Astrocyte (in vitro differentiated cells and primary cell): ENCODE data around the gene TMEM97. TPM values are rescaled to one million over a fixed set of nuclear protein-coding genes. Genes with fewer than 3 reads are reported as not detected.

Source experiments
- DNase-seq: peaks from one replicate; pipeline ENCODE4 v3.0.0-alpha.2; 2010; ENCODE audit warnings: low read depth
- FAIRE-seq: peaks from 2 replicates; lab custom pipeline; 2011; peaks lifted over from hg19 to GRCh38; lab: Jason Lieb, UNC
- H2AFZ ChIP-seq: 2 replicates; pipeline ENCODE4 v1.6.0; 2012; ENCODE audit warnings: low read depth, low read length, inconsistent platforms
- H3K27ac ChIP-seq: 2 replicates; pipeline ENCODE4 v1.5.1; 2011; ENCODE audit warnings: low read depth, low read length, inconsistent platforms
- H3K27me3 ChIP-seq: 2 replicates; pipeline ENCODE4 v1.6.0; 2011; ENCODE audit warnings: low read length, inconsistent platforms; ENCODE audit not compliant: insufficient read depth
- H3K36me3 ChIP-seq: 2 replicates; pipeline ENCODE4 v1.5.1; 2011; ENCODE audit warnings: low read length, inconsistent platforms; ENCODE audit not compliant: insufficient read depth
- H3K4me1 ChIP-seq: 2 replicates; pipeline ENCODE4 v1.5.1; 2011; ENCODE audit warnings: low read length, inconsistent platforms; ENCODE audit not compliant: insufficient read depth
- H3K4me2 ChIP-seq: 2 replicates; pipeline ENCODE4 v1.6.0; 2012; ENCODE audit warnings: low read length, inconsistent platforms
- H3K4me3 ChIP-seq: 2 replicates; pipeline ENCODE4 v1.5.1; 2011; ENCODE audit warnings: low read depth, mild to moderate bottlenecking, low read length, inconsistent platforms; ENCODE audit not compliant: insufficient read depth
- H3K79me2 ChIP-seq: 2 replicates; pipeline ENCODE4 v1.6.0; 2012; ENCODE audit warnings: mild to moderate bottlenecking, low read length, inconsistent platforms; ENCODE audit not compliant: insufficient read depth
- H3K9ac ChIP-seq: 2 replicates; pipeline ENCODE4 v1.6.0; 2012; ENCODE audit warnings: mild to moderate bottlenecking, low read length, inconsistent platforms
- H3K9me3 ChIP-seq: 2 replicates; pipeline ENCODE4 v1.5.1; 2012; ENCODE audit warnings: low read depth, mild to moderate bottlenecking, low read length, inconsistent platforms; ENCODE audit not compliant: insufficient read depth
- H4K20me1 ChIP-seq: 2 replicates; pipeline ENCODE4 v1.6.0; 2012; ENCODE audit warnings: low read length, inconsistent platforms; ENCODE audit not compliant: insufficient read depth
- H3K27ac Mint-ChIP-seq: one replicate; pipeline ENCODE4 v1.8.0; 2021; ENCODE audit warnings: mild to moderate bottlenecking, mixed read lengths; ENCODE audit not compliant: unreplicated experiment
- H3K27me3 Mint-ChIP-seq: one replicate; pipeline ENCODE4 v1.8.0; 2021; ENCODE audit warnings: low read depth, mixed read lengths; ENCODE audit not compliant: unreplicated experiment
- H3K36me3 Mint-ChIP-seq: one replicate; pipeline ENCODE4 v1.8.0; 2021; ENCODE audit warnings: low read depth, mixed read lengths; ENCODE audit not compliant: unreplicated experiment
- H3K4me1 Mint-ChIP-seq: one replicate; pipeline ENCODE4 v1.8.0; 2021; ENCODE audit warnings: low read depth, mixed read lengths; ENCODE audit not compliant: unreplicated experiment
- H3K4me3 Mint-ChIP-seq: one replicate; pipeline ENCODE4 v1.8.0; 2021; ENCODE audit warnings: mild to moderate bottlenecking, moderate library complexity, mixed read lengths; ENCODE audit not compliant: unreplicated experiment
- H3K9me3 Mint-ChIP-seq: one replicate; pipeline ENCODE4 v1.8.0; 2021; ENCODE audit warnings: mild to moderate bottlenecking, mixed read lengths; ENCODE audit not compliant: unreplicated experiment
- EZH2 ChIP-seq: IDR thresholded peaks from 2 replicates; pipeline ENCODE4 v1.6.1; 2012; ENCODE audit warnings: mild to moderate bottlenecking, low read length, inconsistent platforms; ENCODE audit not compliant: insufficient read depth
- total RNA-seq: library from RNA; stranded (reverse); gene quantifications from 2 replicates; pipeline ENCODE4 v1.2.1, GENCODE V29; 2021
- TF ChIP-seq, protein P1 (sequence below): IDR thresholded peaks from 2 replicates; pipeline ENCODE4 v1.5.1; 2011; ENCODE audit warnings: low read depth, mild to moderate bottlenecking, inconsistent platforms, low read length, moderate library complexity; ENCODE audit not compliant: insufficient read depth

Gene TMEM97
- total RNA-seq, 1 donor from 2014 or later = 20.4 TPM

GRCh38 chr17:28364665-28365363, 45.8 kb downstream of the TMEM97 start, which contains the start of gene SEBOX:
Gene SEBOX (minus strand): TSS chr17:28365199. CDS start chr17:28365151, 48 bp downstream.
- H3K4me1 ChIP-seq = no peaks in the 10 kb centered on the region
- H3K4me2 ChIP-seq = no peak within 1 kb of the TSS
- FAIRE-seq (no peak), DNase-seq (no peak)
- TF ChIP-seq, protein P1, sequence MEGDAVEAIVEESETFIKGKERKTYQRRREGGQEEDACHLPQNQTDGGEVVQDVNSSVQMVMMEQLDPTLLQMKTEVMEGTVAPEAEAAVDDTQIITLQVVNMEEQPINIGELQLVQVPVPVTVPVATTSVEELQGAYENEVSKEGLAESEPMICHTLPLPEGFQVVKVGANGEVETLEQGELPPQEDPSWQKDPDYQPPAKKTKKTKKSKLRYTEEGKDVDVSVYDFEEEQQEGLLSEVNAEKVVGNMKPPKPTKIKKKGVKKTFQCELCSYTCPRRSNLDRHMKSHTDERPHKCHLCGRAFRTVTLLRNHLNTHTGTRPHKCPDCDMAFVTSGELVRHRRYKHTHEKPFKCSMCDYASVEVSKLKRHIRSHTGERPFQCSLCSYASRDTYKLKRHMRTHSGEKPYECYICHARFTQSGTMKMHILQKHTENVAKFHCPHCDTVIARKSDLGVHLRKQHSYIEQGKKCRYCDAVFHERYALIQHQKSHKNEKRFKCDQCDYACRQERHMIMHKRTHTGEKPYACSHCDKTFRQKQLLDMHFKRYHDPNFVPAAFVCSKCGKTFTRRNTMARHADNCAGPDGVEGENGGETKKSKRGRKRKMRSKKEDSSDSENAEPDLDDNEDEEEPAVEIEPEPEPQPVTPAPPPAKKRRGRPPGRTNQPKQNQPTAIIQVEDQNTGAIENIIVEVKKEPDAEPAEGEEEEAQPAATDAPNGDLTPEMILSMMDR = no peak
- TF ChIP-seq EZH2 = no peak
- H3K9me3 ChIP-seq = no peaks in the 10 kb centered on the region
- no peaks in the 10 kb centered on the region for H3K79me2 ChIP-seq
- H3K4me3 Mint-ChIP-seq = no peak within 1 kb of the TSS
- H3K36me3 ChIP-seq = peaks cover 20% of the 10 kb centered on the region
- H3K4me1 Mint-ChIP-seq = peaks cover 2% of the 10 kb centered on the region
- H3K9me3 Mint-ChIP-seq = no peaks in the 10 kb centered on the region
- H3K27ac Mint-ChIP-seq = no peak within 1 kb of the TSS
- no peak within 1 kb of the TSS for H3K9ac ChIP-seq
- H3K36me3 Mint-ChIP-seq = peaks cover 13% of the 10 kb centered on the region
- no peak within 1 kb of the TSS for H2AFZ ChIP-seq
- no peaks in the 10 kb centered on the region for H3K27me3 ChIP-seq
- no peak within 1 kb of the TSS for H3K27ac ChIP-seq
- H4K20me1 ChIP-seq = no peaks in the 10 kb centered on the region
- no peak within 1 kb of the TSS for H3K4me3 ChIP-seq
- H3K27me3 Mint-ChIP-seq = no peaks in the 10 kb centered on the region

GRCh38 chr17:28365487-28365886, 46.5 kb downstream of the TMEM97 start:
- TF ChIP-seq, protein P1 = no peak
- no peak for TF ChIP-seq EZH2
- no peak overlapping the region for H3K27ac Mint-ChIP-seq
- H3K9ac ChIP-seq = no peak overlapping the region
- H3K9me3 Mint-ChIP-seq = no peaks in the 10 kb centered on the region
- no peaks in the 10 kb centered on the region for H3K9me3 ChIP-seq
- H3K27ac ChIP-seq = no peak overlapping the region
- FAIRE-seq = no peak
- H3K4me3 ChIP-seq = no peak overlapping the region
- H3K4me1 Mint-ChIP-seq = peaks cover 9% of the 10 kb centered on the region
- peaks cover 15% of the 10 kb centered on the region for H3K36me3 ChIP-seq
- H3K4me3 Mint-ChIP-seq = no peak overlapping the region
- DNase-seq = no peak
- H2AFZ ChIP-seq = no peak overlapping the region
- no peaks in the 10 kb centered on the region for H3K27me3 Mint-ChIP-seq
- H3K4me2 ChIP-seq = no peak overlapping the region
- no peaks in the 10 kb centered on the region for H4K20me1 ChIP-seq
- peaks cover 7% of the 10 kb centered on the region for H3K36me3 Mint-ChIP-seq
- peaks cover 1% of the 10 kb centered on the region for H3K4me1 ChIP-seq
- no peaks in the 10 kb centered on the region for H3K79me2 ChIP-seq
- no peaks in the 10 kb centered on the region for H3K27me3 ChIP-seq

DNA sequence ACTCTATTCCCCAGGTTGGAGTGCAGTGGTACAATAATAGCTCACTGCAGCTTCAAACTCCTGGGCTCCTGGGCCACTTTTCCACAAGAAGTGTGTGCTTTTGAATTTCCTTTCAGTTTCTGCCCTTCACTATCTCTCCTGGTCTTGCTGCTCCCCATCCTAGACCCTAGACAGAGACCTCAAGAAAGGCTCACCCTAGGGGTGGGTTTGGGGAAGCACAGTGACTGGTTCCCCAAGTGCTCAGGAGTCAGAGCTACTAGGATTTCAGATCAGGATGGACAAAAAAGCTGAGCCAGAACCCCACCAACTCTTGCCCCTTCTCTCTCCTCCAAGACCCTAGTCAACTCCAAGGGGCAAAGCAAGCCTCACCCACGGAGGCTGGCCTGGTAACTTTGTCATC, 47.6 kb downstream of the TMEM97 start:
- Histone ChIP-seq H3K27ac (no peak overlapping the region), H3K9me3 (no peaks in the 10 kb centered on the region), H3K4me3 (no peak overlapping the region), H3K36me3 (peaks cover 9% of the 10 kb centered on the region), H3K79me2 (no peaks in the 10 kb centered on the region), H3K4me2 (no peak overlapping the region), H4K20me1 (no peaks in the 10 kb centered on the region), H3K4me1 (peaks cover 8% of the 10 kb centered on the region), H3K9ac (no peak overlapping the region), H2AFZ (no peak overlapping the region), H3K27me3 (no peaks in the 10 kb centered on the region)
- FAIRE-seq (no peak), DNase-seq (no peak)
- H3K4me3 Mint-ChIP-seq = no peak overlapping the region
- H3K27ac Mint-ChIP-seq = no peak overlapping the region
- TF ChIP-seq EZH2 = no peak
- TF ChIP-seq, protein P1 = no peak
- H3K27me3 Mint-ChIP-seq = no peaks in the 10 kb centered on the region
- H3K36me3 Mint-ChIP-seq = peaks cover 4% of the 10 kb centered on the region
- H3K4me1 Mint-ChIP-seq = peaks cover 10% of the 10 kb centered on the region
- H3K9me3 Mint-ChIP-seq = no peaks in the 10 kb centered on the region
